HCEC 1CT (cell line): ENCODE measurements around the gene BLTP1.
"Not testable (repeated sequence)": the region's sequence is repeated elsewhere in the genome, so short reads cannot be mapped to it uniquely, and the experiment has no call there.

Source experiments
- DNase-seq: peaks from one replicate; pipeline ENCODE4 v3.0.0-alpha.2; 2017

Gene BLTP1

GRCh38 chr4:122151982-122152710 lies at the start of gene BLTP1:
TSS of gene BLTP1 (plus strand) at chr4:122152331. CDS start at chr4:122170648, 18,317 bp downstream.
- peak; percentile 64 for DNase-seq

GRCh38 chr4:122104184-122104583 lies 47.9 kb upstream of the BLTP1 start:
- no peak for DNase-seq

- no peak for DNase-seq
Measured at GRCh38 chr4:122107680-122108079, 44.5 kb upstream of the BLTP1 start.

- DNase-seq = not testable (repeated sequence)
Measured at GRCh38 chr4:122110304-122110703, 41.8 kb upstream of the BLTP1 start.

- peak; percentile 76 for DNase-seq
Measured at GRCh38 chr4:122117743-122118142, 34.4 kb upstream of the BLTP1 start.

GRCh38 chr4:122118243-122118642 lies 33.9 kb upstream of the BLTP1 start:
- DNase-seq = no peak

GRCh38 chr4:122119739-122120138 lies 32.4 kb upstream of the BLTP1 start:
- DNase-seq = peak; percentile 26

GRCh38 chr4:122121593-122121992 lies 30.5 kb upstream of the BLTP1 start:
- DNase-seq = no peak

GRCh38 chr4:122122083-122122482 lies 30.0 kb upstream of the BLTP1 start:
- no peak for DNase-seq

GRCh38 chr4:122129061-122129460 lies 23.1 kb upstream of the BLTP1 start:
- DNase-seq = no peak

- DNase-seq = no peak
Measured at GRCh38 chr4:122131562-122132157, 20.5 kb upstream of the BLTP1 start.

- no peak for DNase-seq
Measured at GRCh38 chr4:122132891-122133290, 19.2 kb upstream of the BLTP1 start.

- no peak for DNase-seq
Measured at GRCh38 chr4:122139139-122139538, 13.0 kb upstream of the BLTP1 start.

GRCh38 chr4:122140834-122141233 lies 11.3 kb upstream of the BLTP1 start:
- DNase-seq = no peak

GRCh38 chr4:122142687-122143086 lies 9.4 kb upstream of the BLTP1 start:
- no peak for DNase-seq

GRCh38 chr4:122146652-122147051 lies 5.5 kb upstream of the BLTP1 start:
- no peak for DNase-seq

- no peak for DNase-seq
Measured at GRCh38 chr4:122150931-122151330, 1.2 kb upstream of the BLTP1 start.

GRCh38 chr4:122152711-122153226 lies 638 bp downstream of the BLTP1 start:
- no peak for DNase-seq

GRCh38 chr4:122156819-122157218 lies 4.7 kb downstream of the BLTP1 start:
- DNase-seq = no peak

GRCh38 chr4:122163301-122163700 lies 11.2 kb downstream of the BLTP1 start:
- no peak for DNase-seq

GRCh38 chr4:122163767-122164166 lies 11.6 kb downstream of the BLTP1 start:
- DNase-seq = no peak

GRCh38 chr4:122167369-122167768 lies 15.2 kb downstream of the BLTP1 start:
- DNase-seq = no peak

GRCh38 chr4:122170775-122171174 lies 18.6 kb downstream of the BLTP1 start:
- DNase-seq = no peak

GRCh38 chr4:122171323-122171722 lies 19.2 kb downstream of the BLTP1 start:
- DNase-seq = no peak

GRCh38 chr4:122172266-122172665 lies 20.1 kb downstream of the BLTP1 start:
- DNase-seq = no peak
